Effector CD4-positive, alpha-beta T cell (primary cell): ENCODE data around the gene WASF2.
"Not testable (repeated sequence)": the region's sequence is repeated elsewhere in the genome, so short reads cannot be mapped to it uniquely, and the experiment has no call there.

Source experiments
- DNase-seq: peaks from one replicate; pipeline ENCODE4 v3.0.0-alpha.2; 2020

The WASF2 gene

GRCh38 chr1:27521336-27521831 is 31.4 kb upstream of the WASF2 start:
- DNase-seq: peak; percentile 41

- DNase-seq: no peak
Measured at GRCh38 chr1:27520651-27521050, 30.7 kb upstream of the WASF2 start.

- no peak for DNase-seq
Measured at GRCh38 chr1:27519331-27520258, 29.6 kb upstream of the WASF2 start.

GRCh38 chr1:27518808-27519207 is 28.8 kb upstream of the WASF2 start:
- DNase-seq: no peak

GRCh38 chr1:27517907-27518718 is 28.1 kb upstream of the WASF2 start:
- DNase-seq: no peak

- DNase-seq: no peak
Measured at GRCh38 chr1:27517301-27517700, 27.3 kb upstream of the WASF2 start.

- no peak for DNase-seq
Measured at GRCh38 chr1:27515626-27516025, 25.7 kb upstream of the WASF2 start.

- no peak for DNase-seq
Measured at GRCh38 chr1:27513958-27514357, 24.0 kb upstream of the WASF2 start.

GRCh38 chr1:27513528-27513927 is 23.6 kb upstream of the WASF2 start:
- no peak for DNase-seq

- no peak for DNase-seq
Measured at GRCh38 chr1:27509127-27510080, 19.4 kb upstream of the WASF2 start.

GRCh38 chr1:27507960-27508665 is 18.1 kb upstream of the WASF2 start:
- DNase-seq: no peak

GRCh38 chr1:27506703-27507102 is 16.7 kb upstream of the WASF2 start:
- DNase-seq: no peak

GRCh38 chr1:27505420-27505680 is 15.4 kb upstream of the WASF2 start:
- no peak for DNase-seq

- no peak for DNase-seq
Measured at GRCh38 chr1:27504588-27505419, 14.8 kb upstream of the WASF2 start.

GRCh38 chr1:27503844-27504587 is 14.0 kb upstream of the WASF2 start:
- DNase-seq: no peak

GRCh38 chr1:27503033-27503432 is 13.1 kb upstream of the WASF2 start:
- DNase-seq: no peak

- not testable (repeated sequence) for DNase-seq
Measured at GRCh38 chr1:27501159-27501558, 11.2 kb upstream of the WASF2 start.

- DNase-seq: no peak
Measured at GRCh38 chr1:27499142-27499541, 9.2 kb upstream of the WASF2 start.

- DNase-seq: no peak
Measured at GRCh38 chr1:27496604-27497155, 6.7 kb upstream of the WASF2 start.

- no peak for DNase-seq
Measured at GRCh38 chr1:27492796-27493195, 2.8 kb upstream of the WASF2 start.
